Suprapubic skin (tissue), 4 donors: Measurements from ENCODE around the gene LRRC10B. TPM values are rescaled to one million over a fixed set of nuclear protein-coding genes. Genes with fewer than 3 reads are reported as not detected.

Experiments used
- DNase-seq, 2 donors: peaks; one replicate each; pipeline ENCODE4 v3.0.0-alpha.2; 2019; ENCODE audit warnings: low spot score in 2 of 2
- H3K27ac ChIP-seq: fragments of 200-600 bp; sonication (generic); one replicate; pipeline ENCODE4 v1.5.1; 2019
- H3K27me3 ChIP-seq: fragments of 200-600 bp; sonication (generic); one replicate; pipeline ENCODE4 v1.5.1; 2019
- H3K36me3 ChIP-seq: fragments of 200-600 bp; sonication (generic); one replicate; pipeline ENCODE4 v1.5.1; 2019
- H3K4me1 ChIP-seq: fragments of 200-600 bp; sonication (generic); one replicate; pipeline ENCODE4 v1.5.1; 2019
- H3K4me3 ChIP-seq: fragments of 200-600 bp; sonication (generic); one replicate; pipeline ENCODE4 v1.5.1; 2019; ENCODE audit warnings: mild to moderate bottlenecking
- H3K9me3 ChIP-seq: fragments of 200-600 bp; sonication (generic); one replicate; pipeline ENCODE4 v1.5.1; 2019
- EP300 ChIP-seq: sonication (generic); formaldehyde crosslinking; IDR thresholded peaks from one replicate; pipeline ENCODE4 v1.6.1; 2017; ENCODE audit warnings: antibody characterized with exemption
- POLR2A ChIP-seq, 2 donors: fragments of 450-650 bp; IDR thresholded peaks; one replicate each; pipeline ENCODE4 v1.6.1; 2017; ENCODE audit warnings: antibody characterized with exemption in 2 of 2, mild to moderate bottlenecking in 2 of 2, moderate library complexity in 2 of 2
- POLR2AphosphoS5 ChIP-seq, 3 donors: sonication (generic); formaldehyde crosslinking; IDR thresholded peaks; one replicate each; pipeline ENCODE4 v1.6.1; 2017; ENCODE audit warnings: antibody characterized with exemption in 3 of 3
- WGBS: methylation state at CpG from one replicate; pipeline ENCODE4 v1.1.5; 2018; 5-methylcytosine and 5-hydroxymethylcytosine counted together
- total RNA-seq, 4 donors: library from RNA; depleted of rRNA; stranded (reverse); fragments of >200 nt; gene quantifications; one replicate each; pipeline ENCODE4 v1.1.0, GENCODE V29; 2016
- TF ChIP-seq, protein P1 (sequence below), 2 donors: fragments of 200-600 bp in 1 of 2; fragments of 450-650 bp in 1 of 2; sonication (generic) in 1 of 2; IDR thresholded peaks; one replicate each; pipeline ENCODE4 v1.5.1; 2016 to 2019; ENCODE audit warnings: antibody characterized with exemption in 2 of 2, mild to moderate bottlenecking in 1 of 2, moderate library complexity in 1 of 2

The LRRC10B gene
- total RNA-seq, 4 donors from 2014 or later: 1.1 to 2.1 (median 1.2) TPM; not detected in 1

DNA sequence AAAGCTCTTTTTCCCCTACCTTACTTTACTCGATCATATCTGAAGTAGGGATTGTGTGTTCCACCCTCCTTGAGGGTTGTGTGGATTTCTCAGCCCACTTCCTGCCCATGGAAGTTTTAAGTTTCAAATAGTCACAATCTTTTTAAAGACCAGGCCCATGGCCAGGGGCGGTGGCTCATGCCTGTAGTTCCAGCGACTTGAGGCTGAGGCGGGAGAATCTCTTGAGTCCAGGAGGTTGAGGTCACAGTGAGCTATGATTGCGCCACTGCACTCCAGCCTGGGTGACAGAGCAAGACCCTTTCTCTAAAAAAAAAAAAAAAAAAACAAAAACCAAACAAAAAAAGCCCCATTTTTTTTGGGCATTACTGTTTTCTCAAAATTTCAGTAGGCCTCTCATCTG is 36.3 kb upstream of the LRRC10B start:
- Histone ChIP-seq H3K4me3 (no peak overlapping the region), H3K4me1 (peaks cover 26% of the 10 kb centered on the region), H3K27me3 (no peaks in the 10 kb centered on the region), H3K27ac (peak overlapping the region; percentile 84), H3K36me3 (peaks cover 2% of the 10 kb centered on the region), H3K9me3 (no peaks in the 10 kb centered on the region)
- TF ChIP-seq, protein P1, sequence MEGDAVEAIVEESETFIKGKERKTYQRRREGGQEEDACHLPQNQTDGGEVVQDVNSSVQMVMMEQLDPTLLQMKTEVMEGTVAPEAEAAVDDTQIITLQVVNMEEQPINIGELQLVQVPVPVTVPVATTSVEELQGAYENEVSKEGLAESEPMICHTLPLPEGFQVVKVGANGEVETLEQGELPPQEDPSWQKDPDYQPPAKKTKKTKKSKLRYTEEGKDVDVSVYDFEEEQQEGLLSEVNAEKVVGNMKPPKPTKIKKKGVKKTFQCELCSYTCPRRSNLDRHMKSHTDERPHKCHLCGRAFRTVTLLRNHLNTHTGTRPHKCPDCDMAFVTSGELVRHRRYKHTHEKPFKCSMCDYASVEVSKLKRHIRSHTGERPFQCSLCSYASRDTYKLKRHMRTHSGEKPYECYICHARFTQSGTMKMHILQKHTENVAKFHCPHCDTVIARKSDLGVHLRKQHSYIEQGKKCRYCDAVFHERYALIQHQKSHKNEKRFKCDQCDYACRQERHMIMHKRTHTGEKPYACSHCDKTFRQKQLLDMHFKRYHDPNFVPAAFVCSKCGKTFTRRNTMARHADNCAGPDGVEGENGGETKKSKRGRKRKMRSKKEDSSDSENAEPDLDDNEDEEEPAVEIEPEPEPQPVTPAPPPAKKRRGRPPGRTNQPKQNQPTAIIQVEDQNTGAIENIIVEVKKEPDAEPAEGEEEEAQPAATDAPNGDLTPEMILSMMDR (IDR thresholded peaks at IDR 0.05): no peak
- TF ChIP-seq EP300 (no peak), POLR2A (IDR thresholded peaks at IDR 0.05) (no peak), POLR2AphosphoS5 (IDR thresholded peaks at IDR 0.05) (no peak)
- 44% methylated on average over 5 of the region's 5 CpGs for WGBS
- peak; percentile 80 to 88 for DNase-seq

DNA sequence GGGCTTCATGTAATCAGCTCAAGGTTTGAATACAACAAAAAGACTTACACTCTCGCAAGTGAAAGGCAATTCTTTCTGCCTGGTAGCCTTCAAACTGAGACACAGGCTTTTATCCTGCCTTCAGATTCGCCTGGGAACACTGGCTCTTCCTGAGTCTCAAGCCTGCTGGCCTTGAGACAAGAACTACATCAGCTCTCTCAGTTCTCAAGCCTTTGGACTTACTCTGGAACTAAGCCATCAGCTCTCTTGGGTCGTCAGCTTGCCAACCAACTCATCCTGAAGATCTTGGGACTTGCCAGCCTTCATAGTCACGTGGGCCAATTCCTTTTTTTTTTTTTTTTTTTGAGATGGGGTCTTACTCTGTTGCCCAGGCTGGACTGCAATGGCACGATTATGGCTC is 35.7 kb upstream of the LRRC10B start:
- Histone ChIP-seq H3K36me3 (peaks cover 2% of the 10 kb centered on the region), H3K4me1 (peaks cover 32% of the 10 kb centered on the region), H3K4me3 (no peak overlapping the region), H3K9me3 (no peaks in the 10 kb centered on the region), H3K27me3 (no peaks in the 10 kb centered on the region), H3K27ac (peak overlapping the region; percentile 84)
- DNase-seq: no peak
- 64% methylated on average over 5 of the region's 5 CpGs for WGBS
- TF ChIP-seq POLR2A (IDR thresholded peaks at IDR 0.05): no peak
- TF ChIP-seq, protein P1 (IDR thresholded peaks at IDR 0.05): no peak
- no peak for TF ChIP-seq EP300
- TF ChIP-seq POLR2AphosphoS5 (IDR thresholded peaks at IDR 0.05): no peak

DNA sequence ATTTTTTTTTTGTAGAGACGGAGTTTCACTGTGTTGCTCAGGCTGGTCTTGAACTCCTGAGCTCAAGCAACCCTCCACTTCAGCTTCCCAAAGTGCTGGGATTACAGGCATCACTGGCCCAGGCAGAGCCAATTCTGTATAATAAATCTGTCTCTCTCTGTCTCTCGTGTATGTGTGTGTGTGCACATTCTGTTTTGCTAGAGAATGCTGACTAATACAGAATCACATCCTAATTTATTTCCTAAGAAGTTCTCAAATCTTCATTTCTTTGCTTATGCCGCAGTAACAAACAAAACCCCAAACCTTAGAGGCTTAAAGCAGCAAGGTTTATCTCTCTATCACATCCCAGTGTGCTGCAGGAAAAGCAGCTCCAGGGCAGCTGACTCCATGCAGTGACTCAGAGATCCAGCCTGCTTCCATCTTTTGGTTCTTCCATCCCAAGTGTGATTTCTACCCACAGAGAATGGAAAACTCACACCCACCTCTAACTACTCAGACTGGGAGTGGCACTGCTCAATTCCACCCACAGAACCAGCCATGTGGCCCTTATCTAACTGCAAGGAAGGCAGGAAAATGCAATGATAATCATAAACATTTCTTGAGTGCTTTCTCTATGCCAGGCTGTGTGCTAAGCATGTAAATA is 35.1 kb upstream of the LRRC10B start:
- DNase-seq: no peak
- peaks cover 2% of the 10 kb centered on the region for H3K36me3 ChIP-seq
- no peak for TF ChIP-seq POLR2AphosphoS5 (IDR thresholded peaks at IDR 0.05)
- TF ChIP-seq POLR2A (IDR thresholded peaks at IDR 0.05): no peak
- no peak for TF ChIP-seq EP300
- TF ChIP-seq, protein P1 (IDR thresholded peaks at IDR 0.05): no peak
- no peak overlapping the region for H3K4me3 ChIP-seq
- H3K27me3 ChIP-seq: no peaks in the 10 kb centered on the region
- H3K27ac ChIP-seq: peak overlapping the region; percentile 11
- 76% methylated on average over 3 of the region's 3 CpGs for WGBS
- peaks cover 32% of the 10 kb centered on the region for H3K4me1 ChIP-seq
- H3K9me3 ChIP-seq: no peaks in the 10 kb centered on the region

DNA sequence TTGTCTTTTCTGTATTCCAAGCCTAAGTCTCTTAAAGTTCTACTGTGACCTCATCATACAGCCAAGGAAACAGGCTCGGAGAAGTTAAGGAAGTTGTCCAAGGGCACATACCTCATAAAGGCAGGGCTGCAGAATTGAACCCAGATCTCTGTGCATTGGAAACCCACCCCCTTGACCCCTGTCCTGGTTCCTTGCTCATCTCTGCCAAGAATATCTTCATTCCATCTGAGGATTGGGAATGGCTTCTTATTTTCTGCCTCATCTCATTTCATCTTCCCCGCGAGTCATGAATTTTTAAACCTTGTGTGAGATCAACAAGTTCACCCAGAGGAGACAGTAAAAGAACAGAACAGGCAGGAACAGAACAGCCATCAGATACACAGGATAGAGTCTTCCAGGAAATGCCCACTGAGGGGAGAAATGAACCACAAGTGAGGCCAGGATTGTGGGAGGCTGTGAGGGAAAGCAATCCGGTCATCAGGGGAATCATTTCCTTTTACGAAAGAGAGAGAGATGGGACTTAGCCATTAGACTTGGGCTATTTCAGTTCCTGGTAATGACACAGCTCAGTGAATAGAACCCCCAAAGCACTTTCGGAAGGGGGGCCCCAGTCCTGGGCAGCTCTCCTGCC is 34.4 kb upstream of the LRRC10B start:
- no peaks in the 10 kb centered on the region for H3K27me3 ChIP-seq
- peak overlapping the region; percentile 11 for H3K27ac ChIP-seq

DNA sequence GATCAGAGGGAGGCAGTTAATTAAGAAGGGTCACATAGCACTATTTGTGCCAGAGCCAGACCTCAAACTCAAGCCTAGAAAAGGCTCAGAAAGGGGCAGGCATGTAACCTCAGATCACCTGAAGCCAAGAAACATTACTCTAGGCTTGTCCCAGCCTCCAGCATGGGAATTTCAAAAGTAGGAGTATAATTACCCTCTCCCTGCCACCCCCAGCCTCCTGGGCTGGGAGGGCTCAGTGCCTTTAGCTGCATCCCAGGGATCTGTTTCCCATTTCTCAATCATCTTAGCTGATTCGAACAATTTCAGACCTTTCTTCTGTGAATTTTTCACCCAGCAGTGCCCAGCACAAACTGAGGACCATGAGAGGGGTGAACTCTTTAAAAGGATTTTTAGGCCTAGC is 33.1 kb upstream of the LRRC10B start:
- no peak overlapping the region for H3K4me3 ChIP-seq
- no peaks in the 10 kb centered on the region for H3K9me3 ChIP-seq
- H3K27me3 ChIP-seq: no peaks in the 10 kb centered on the region
- 73% methylated on average over 1 of the region's 1 CpG for WGBS
- H3K36me3 ChIP-seq: no peaks in the 10 kb centered on the region
- no peak for DNase-seq
- H3K27ac ChIP-seq: no peak overlapping the region
- TF ChIP-seq POLR2A (IDR thresholded peaks at IDR 0.05): no peak
- TF ChIP-seq EP300: no peak
- no peak for TF ChIP-seq POLR2AphosphoS5 (IDR thresholded peaks at IDR 0.05)
- TF ChIP-seq, protein P1 (IDR thresholded peaks at IDR 0.05): no peak
- H3K4me1 ChIP-seq: peaks cover 32% of the 10 kb centered on the region

More for the DNA sequence above, 34.4 kb upstream of the LRRC10B start:
- 87% methylated on average over 6 of the region's 6 CpGs for WGBS
- DNase-seq: no peak
- H3K36me3 ChIP-seq: peaks cover 2% of the 10 kb centered on the region
- H3K4me1 ChIP-seq: peaks cover 32% of the 10 kb centered on the region
- TF ChIP-seq POLR2AphosphoS5 (IDR thresholded peaks at IDR 0.05) (no peak), POLR2A (IDR thresholded peaks at IDR 0.05) (no peak), EP300 (no peak)
- TF ChIP-seq, protein P1 (IDR thresholded peaks at IDR 0.05): no peak
- no peak overlapping the region for H3K4me3 ChIP-seq
- H3K9me3 ChIP-seq: no peaks in the 10 kb centered on the region
